GM12878 (cell line): ENCODE data around the gene NUAK2. TPM values are rescaled to one million over a fixed set of nuclear protein-coding genes. Genes with fewer than 3 reads are reported as not detected.

Experiments
- BCL11A ChIP-seq: IDR thresholded peaks from 2 replicates; pipeline ENCODE4 v1.6.1; 2011; ENCODE audit warnings: low read depth, low read length
- CBFB ChIP-seq: IDR thresholded peaks from 2 replicates; pipeline ENCODE4 v1.6.1; 2016; ENCODE audit warnings: antibody characterized with exemption, low read depth
- FOXM1 ChIP-seq: IDR thresholded peaks from 2 replicates; pipeline ENCODE4 v1.6.1; 2012; ENCODE audit warnings: low read depth, mild to moderate bottlenecking, inconsistent platforms, low read length, moderate library complexity
- IRF4 ChIP-seq: IDR thresholded peaks from 2 replicates; pipeline ENCODE4 v1.6.1; 2011; ENCODE audit warnings: low read depth, low read length
- JUNB ChIP-seq: IDR thresholded peaks from 2 replicates; pipeline ENCODE4 v1.6.1; 2016; ENCODE audit warnings: antibody characterized with exemption, mild to moderate bottlenecking
- JUND ChIP-seq: IDR thresholded peaks from 2 replicates; pipeline ENCODE4 v1.6.1; 2012; ENCODE audit warnings: low read depth, mild to moderate bottlenecking, low read length, improper control_type of control experiment, moderate library complexity
- KLF5 ChIP-seq: fragments of 450-650 bp; IDR thresholded peaks from 2 replicates; pipeline ENCODE4 v1.6.1; 2014; ENCODE audit warnings: mild to moderate bottlenecking; ENCODE audit not compliant: partially characterized antibody
- LARP7 ChIP-seq: fragments of 450-650 bp; IDR thresholded peaks from 2 replicates; pipeline ENCODE4 v1.6.1; 2017; ENCODE audit warnings: mild to moderate bottlenecking
- SKIL ChIP-seq: fragments of 450-650 bp; IDR thresholded peaks from 2 replicates; pipeline ENCODE4 v1.6.1; 2017; ENCODE audit warnings: mild to moderate bottlenecking, low read depth, inconsistent platforms; ENCODE audit not compliant: poor library complexity, severe bottlenecking
- SRF ChIP-seq, 2 experiments: IDR thresholded peaks; 2 replicates each; pipeline ENCODE4 v1.6.1; 2011; ENCODE audit warnings: low read depth in 2 of 2, low read length in 2 of 2, mild to moderate bottlenecking in 1 of 2, moderate library complexity in 1 of 2
- STAT1 ChIP-seq: fragments of 450-650 bp; conservative IDR thresholded peaks from 2 replicates; pipeline ENCODE4 v1.6.1; 2014; ENCODE audit warnings: antibody characterized with exemption, mild to moderate bottlenecking
- STAT3 ChIP-seq: IDR thresholded peaks from 2 replicates; pipeline ENCODE4 v1.6.1; 2011; ENCODE audit warnings: low read depth, low read length, improper control_type of control experiment
- TCF3 ChIP-seq: IDR thresholded peaks from 2 replicates; pipeline ENCODE4 v1.6.1; 2012; ENCODE audit warnings: low read depth, mild to moderate bottlenecking, low read length, borderline replicate concordance; ENCODE audit not compliant: insufficient read depth
- TCF7 ChIP-seq: IDR thresholded peaks from 2 replicates; pipeline ENCODE4 v1.6.1; 2014; ENCODE audit warnings: antibody characterized with exemption, borderline replicate concordance
- ZNF207 ChIP-seq: fragments of 450-650 bp; IDR thresholded peaks from 2 replicates; pipeline ENCODE4 v1.6.1; 2014; ENCODE audit warnings: antibody characterized with exemption, mild to moderate bottlenecking, borderline replicate concordance
- ZNF622 ChIP-seq: fragments of 450-650 bp; IDR thresholded peaks from 2 replicates; pipeline ENCODE4 v1.6.1; 2017; ENCODE audit warnings: mild to moderate bottlenecking, inconsistent platforms
- polyA plus RNA-seq, 11 experiments: library from polyadenylated mRNA; depleted of rRNA in 4 of 11; unstranded in 6 of 11; stranded (reverse) in 5 of 11; fragments of >200 nt; fragmentation: Nextera tagmentation in 4 of 11; fragmentation: Illumina TruSeq in 1 of 11; extraction: Ambion mirVana in 4 of 11; extraction: Trizol in 1 of 11; gene quantifications; 1 replicate in 1 of 11; 2 replicates in 10 of 11; pipeline versions ENCODE4 v1.2.1 to v1.2.3, GENCODE V29; 2011 to 2016; ENCODE audit warnings: inconsistent platforms in 2 of 11, missing spikeins in 2 of 11, low read depth in 1 of 11
- total RNA-seq, 4 experiments: library from RNA; depleted of rRNA in 3 of 4; stranded (reverse); fragments of >200 nt in 3 of 4; fragmentation: Illumina TruSeq in 1 of 4; extraction: Trizol in 1 of 4; gene quantifications; 2 replicates each; pipeline versions ENCODE4 v1.2.1 to v1.2.3, GENCODE V29; 2013 to 2021
- TF ChIP-seq, protein P1 (sequence below): fragments of 450-650 bp; IDR thresholded peaks from 2 replicates; pipeline ENCODE4 v1.6.1; 2016; ENCODE audit warnings: mild to moderate bottlenecking, moderate library complexity, borderline replicate concordance
- TF ChIP-seq, protein P2 (sequence below): IDR thresholded peaks from 2 replicates; pipeline ENCODE4 v1.6.1; 2011; ENCODE audit warnings: low read depth, mild to moderate bottlenecking, low read length, moderate library complexity, borderline replicate concordance; ENCODE audit errors: extremely low read depth
- TF ChIP-seq, protein P3 (sequence below): fragments of 450-650 bp; IDR thresholded peaks from 2 replicates; pipeline ENCODE4 v1.6.1; 2014; ENCODE audit warnings: mild to moderate bottlenecking
- TF ChIP-seq, protein P4 (sequence below): fragments of 450-650 bp; IDR thresholded peaks from 2 replicates; pipeline ENCODE4 v1.6.1; 2016; ENCODE audit warnings: mild to moderate bottlenecking
- TF ChIP-seq, protein P5 (sequence below): fragments of 450-650 bp; IDR thresholded peaks from 2 replicates; pipeline ENCODE4 v1.6.1; 2017; ENCODE audit warnings: low read depth, mild to moderate bottlenecking, moderate library complexity

NUAK2 gene
- total and polyA plus RNA-seq, 10 of the 15 experiments (the other 5 are each of a cell fraction or from before 2014, with no cell fraction given) = 0.27 to 3.0 (median 1.2) TPM

- TF ChIP-seq, protein P1, sequence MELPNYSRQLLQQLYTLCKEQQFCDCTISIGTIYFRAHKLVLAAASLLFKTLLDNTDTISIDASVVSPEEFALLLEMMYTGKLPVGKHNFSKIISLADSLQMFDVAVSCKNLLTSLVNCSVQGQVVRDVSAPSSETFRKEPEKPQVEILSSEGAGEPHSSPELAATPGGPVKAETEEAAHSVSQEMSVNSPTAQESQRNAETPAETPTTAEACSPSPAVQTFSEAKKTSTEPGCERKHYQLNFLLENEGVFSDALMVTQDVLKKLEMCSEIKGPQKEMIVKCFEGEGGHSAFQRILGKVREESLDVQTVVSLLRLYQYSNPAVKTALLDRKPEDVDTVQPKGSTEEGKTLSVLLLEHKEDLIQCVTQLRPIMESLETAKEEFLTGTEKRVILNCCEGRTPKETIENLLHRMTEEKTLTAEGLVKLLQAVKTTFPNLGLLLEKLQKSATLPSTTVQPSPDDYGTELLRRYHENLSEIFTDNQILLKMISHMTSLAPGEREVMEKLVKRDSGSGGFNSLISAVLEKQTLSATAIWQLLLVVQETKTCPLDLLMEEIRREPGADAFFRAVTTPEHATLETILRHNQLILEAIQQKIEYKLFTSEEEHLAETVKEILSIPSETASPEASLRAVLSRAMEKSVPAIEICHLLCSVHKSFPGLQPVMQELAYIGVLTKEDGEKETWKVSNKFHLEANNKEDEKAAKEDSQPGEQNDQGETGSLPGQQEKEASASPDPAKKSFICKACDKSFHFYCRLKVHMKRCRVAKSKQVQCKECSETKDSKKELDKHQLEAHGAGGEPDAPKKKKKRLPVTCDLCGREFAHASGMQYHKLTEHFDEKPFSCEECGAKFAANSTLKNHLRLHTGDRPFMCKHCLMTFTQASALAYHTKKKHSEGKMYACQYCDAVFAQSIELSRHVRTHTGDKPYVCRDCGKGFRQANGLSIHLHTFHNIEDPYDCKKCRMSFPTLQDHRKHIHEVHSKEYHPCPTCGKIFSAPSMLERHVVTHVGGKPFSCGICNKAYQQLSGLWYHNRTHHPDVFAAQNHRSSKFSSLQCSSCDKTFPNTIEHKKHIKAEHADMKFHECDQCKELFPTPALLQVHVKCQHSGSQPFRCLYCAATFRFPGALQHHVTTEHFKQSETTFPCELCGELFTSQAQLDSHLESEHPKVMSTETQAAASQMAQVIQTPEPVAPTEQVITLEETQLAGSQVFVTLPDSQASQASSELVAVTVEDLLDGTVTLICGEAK = no peak
- no peak for TF ChIP-seq SKIL
- TF ChIP-seq TCF7 = no peak
- 0 out of 2 replicates have a peak, but pooled peaks have one; percentile 71 for TF ChIP-seq TCF3
- TF ChIP-seq JUNB = no peak
- TF ChIP-seq, protein P2, sequence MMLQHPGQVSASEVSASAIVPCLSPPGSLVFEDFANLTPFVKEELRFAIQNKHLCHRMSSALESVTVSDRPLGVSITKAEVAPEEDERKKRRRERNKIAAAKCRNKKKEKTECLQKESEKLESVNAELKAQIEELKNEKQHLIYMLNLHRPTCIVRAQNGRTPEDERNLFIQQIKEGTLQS = no peak
- TF ChIP-seq FOXM1 = 0 out of 2 replicates have a peak, but pooled peaks have one; percentile 43
- TF ChIP-seq STAT3 = no peak
- TF ChIP-seq BCL11A = no peak
- TF ChIP-seq, protein P3, sequence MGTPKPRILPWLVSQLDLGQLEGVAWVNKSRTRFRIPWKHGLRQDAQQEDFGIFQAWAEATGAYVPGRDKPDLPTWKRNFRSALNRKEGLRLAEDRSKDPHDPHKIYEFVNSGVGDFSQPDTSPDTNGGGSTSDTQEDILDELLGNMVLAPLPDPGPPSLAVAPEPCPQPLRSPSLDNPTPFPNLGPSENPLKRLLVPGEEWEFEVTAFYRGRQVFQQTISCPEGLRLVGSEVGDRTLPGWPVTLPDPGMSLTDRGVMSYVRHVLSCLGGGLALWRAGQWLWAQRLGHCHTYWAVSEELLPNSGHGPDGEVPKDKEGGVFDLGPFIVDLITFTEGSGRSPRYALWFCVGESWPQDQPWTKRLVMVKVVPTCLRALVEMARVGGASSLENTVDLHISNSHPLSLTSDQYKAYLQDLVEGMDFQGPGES = no peak; the same call in 1 of the 2 replicates
- TF ChIP-seq IRF4 = peak; percentile 21; the same call in 1 of the 2 replicates
- peak; percentile 26; the same call in 1 of the 2 replicates for TF ChIP-seq LARP7
- TF ChIP-seq STAT1 = 0 out of 2 replicates have a peak, but pooled peaks have one; percentile 51
- no peak for TF ChIP-seq SRF (IDR thresholded peaks at IDR 0.05; ENCODE audit: low read depth in 2 of 2, low read length in 2 of 2)
- TF ChIP-seq, protein P4, sequence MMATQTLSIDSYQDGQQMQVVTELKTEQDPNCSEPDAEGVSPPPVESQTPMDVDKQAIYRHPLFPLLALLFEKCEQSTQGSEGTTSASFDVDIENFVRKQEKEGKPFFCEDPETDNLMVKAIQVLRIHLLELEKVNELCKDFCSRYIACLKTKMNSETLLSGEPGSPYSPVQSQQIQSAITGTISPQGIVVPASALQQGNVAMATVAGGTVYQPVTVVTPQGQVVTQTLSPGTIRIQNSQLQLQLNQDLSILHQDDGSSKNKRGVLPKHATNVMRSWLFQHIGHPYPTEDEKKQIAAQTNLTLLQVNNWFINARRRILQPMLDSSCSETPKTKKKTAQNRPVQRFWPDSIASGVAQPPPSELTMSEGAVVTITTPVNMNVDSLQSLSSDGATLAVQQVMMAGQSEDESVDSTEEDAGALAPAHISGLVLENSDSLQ = 0 out of 2 replicates have a peak, but pooled peaks have one; percentile 45
- no peak for TF ChIP-seq ZNF622
- TF ChIP-seq ZNF207 = no peak
- 0 out of 2 replicates have a peak, but pooled peaks have one; percentile 4 for TF ChIP-seq JUND
- no peak for TF ChIP-seq CBFB
- TF ChIP-seq, protein P5, sequence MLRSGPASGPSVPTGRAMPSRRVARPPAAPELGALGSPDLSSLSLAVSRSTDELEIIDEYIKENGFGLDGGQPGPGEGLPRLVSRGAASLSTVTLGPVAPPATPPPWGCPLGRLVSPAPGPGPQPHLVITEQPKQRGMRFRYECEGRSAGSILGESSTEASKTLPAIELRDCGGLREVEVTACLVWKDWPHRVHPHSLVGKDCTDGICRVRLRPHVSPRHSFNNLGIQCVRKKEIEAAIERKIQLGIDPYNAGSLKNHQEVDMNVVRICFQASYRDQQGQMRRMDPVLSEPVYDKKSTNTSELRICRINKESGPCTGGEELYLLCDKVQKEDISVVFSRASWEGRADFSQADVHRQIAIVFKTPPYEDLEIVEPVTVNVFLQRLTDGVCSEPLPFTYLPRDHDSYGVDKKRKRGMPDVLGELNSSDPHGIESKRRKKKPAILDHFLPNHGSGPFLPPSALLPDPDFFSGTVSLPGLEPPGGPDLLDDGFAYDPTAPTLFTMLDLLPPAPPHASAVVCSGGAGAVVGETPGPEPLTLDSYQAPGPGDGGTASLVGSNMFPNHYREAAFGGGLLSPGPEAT = no peak
- TF ChIP-seq KLF5 = peak; percentile 16
These were observed 48.0 kb downstream of the NUAK2 start (continued) for GRCh38 chr1:205273551-205273982.
